Bronchus fibroblast of lung (primary cell): ENCODE results near the gene VSTM2L. TPM values are rescaled to one million over a fixed set of nuclear protein-coding genes. Genes with fewer than 3 reads are reported as not detected.

Experiments used
- total RNA-seq: library from RNA; depleted of rRNA; stranded (reverse); fragments of >200 nt; gene quantifications from 2 replicates; pipeline ENCODE4 v1.2.3, GENCODE V29; 2015

VSTM2L gene
- 1.5 and 3.0 TPM in 2 replicates for total RNA-seq

GRCh38 chr20:37902504-37903313, at the start of gene VSTM2L:
VSTM2L (plus strand) TSS chr20:37903127; CDS start chr20:37903351, 224 bp downstream.

Other genes with a start within 250 kb of the VSTM2L start
- 26.1 and 33.7 TPM in 2 replicates for gene CTNNBL1, start 209.1 kb upstream of the VSTM2L start, total RNA-seq
- 20.1 and 20.7 TPM in 2 replicates for gene TTI1, start 130.3 kb downstream of the VSTM2L start, total RNA-seq
- gene RPRD1B, start 130.6 kb downstream of the VSTM2L start, total RNA-seq, result 8.3 and 9.4 TPM in 2 replicates